Measurements from ENCODE around the gene RMP24.

The RMP24 gene

GRCh38 chr18:35938158-35938557, 34.3 kb upstream of the RMP24 start:
- TF ChIP-seq EZH2 (IDR thresholded peaks at IDR 0.05), result no peak
- no peak for TF ChIP-seq POLR2AphosphoS5 (IDR thresholded peaks at IDR 0.05; ENCODE audit: borderline replicate concordance, low read depth, low read length)
- TF ChIP-seq FOXP2 (optimal IDR thresholded peaks at IDR 0.05; ENCODE audit: control extremely low read depth, extremely low read length, insufficient read depth), result no peak
- H3K4me3 ChIP-seq, result no peak overlapping the region
- no peak for DNase-seq (ENCODE audit: low read depth, low spot score)
- H3K9ac ChIP-seq (ENCODE audit: insufficient read length), result no peak overlapping the region
- H3K27ac ChIP-seq, result no peak overlapping the region
- no peaks in the 10 kb centered on the region for H3K36me3 ChIP-seq (ENCODE audit: insufficient read depth, low read length)
- H3K9me3 ChIP-seq (ENCODE audit: low read depth, low read length), result no peaks in the 10 kb centered on the region

- Histone ChIP-seq H3K27ac (no peak overlapping the region), H3K36me3 (ENCODE audit: insufficient read depth, low read length) (no peaks in the 10 kb centered on the region), H3K9me3 (ENCODE audit: low read depth, low read length) (no peaks in the 10 kb centered on the region), H3K9ac (ENCODE audit: insufficient read length) (no peak overlapping the region), H3K4me3 (no peak overlapping the region)
- no peak for TF ChIP-seq FOXP2 (optimal IDR thresholded peaks at IDR 0.05; ENCODE audit: control extremely low read depth, extremely low read length, insufficient read depth)
- TF ChIP-seq POLR2AphosphoS5 (IDR thresholded peaks at IDR 0.05; ENCODE audit: borderline replicate concordance, low read depth, low read length), result no peak
- TF ChIP-seq EZH2 (IDR thresholded peaks at IDR 0.05), result no peak
- no peak for DNase-seq (ENCODE audit: low read depth, low spot score)
These were observed 33.9 kb upstream of the RMP24 start for GRCh38 chr18:35938562-35938961.

GRCh38 chr18:35939138-35939537, 33.3 kb upstream of the RMP24 start:
- Histone ChIP-seq H3K36me3 (ENCODE audit: insufficient read depth, low read length) (no peaks in the 10 kb centered on the region), H3K4me3 (no peak overlapping the region), H3K9ac (ENCODE audit: insufficient read length) (no peak overlapping the region), H3K9me3 (ENCODE audit: low read depth, low read length) (no peaks in the 10 kb centered on the region), H3K27ac (no peak overlapping the region)
- TF ChIP-seq POLR2AphosphoS5 (IDR thresholded peaks at IDR 0.05; ENCODE audit: borderline replicate concordance, low read depth, low read length), result no peak
- no peak for TF ChIP-seq EZH2 (IDR thresholded peaks at IDR 0.05)
- no peak for TF ChIP-seq FOXP2 (optimal IDR thresholded peaks at IDR 0.05; ENCODE audit: control extremely low read depth, extremely low read length, insufficient read depth)
- no peak for DNase-seq (ENCODE audit: low read depth, low spot score)

- H3K27ac ChIP-seq, result no peak overlapping the region
These were observed 31.2 kb upstream of the RMP24 start for GRCh38 chr18:35941299-35941698.

GRCh38 chr18:35942133-35942532, 30.3 kb upstream of the RMP24 start:
- Histone ChIP-seq H3K9ac (ENCODE audit: insufficient read length) (no peak overlapping the region), H3K27ac (no peak overlapping the region), H3K4me3 (no peak overlapping the region), H3K9me3 (ENCODE audit: low read depth, low read length) (no peaks in the 10 kb centered on the region), H3K36me3 (ENCODE audit: insufficient read depth, low read length) (no peaks in the 10 kb centered on the region)
- TF ChIP-seq FOXP2 (optimal IDR thresholded peaks at IDR 0.05; ENCODE audit: control extremely low read depth, extremely low read length, insufficient read depth), result no peak
- TF ChIP-seq POLR2AphosphoS5 (IDR thresholded peaks at IDR 0.05; ENCODE audit: borderline replicate concordance, low read depth, low read length), result no peak
- TF ChIP-seq EZH2 (IDR thresholded peaks at IDR 0.05), result no peak
- no peak for DNase-seq (ENCODE audit: low read depth, low spot score)

More at GRCh38 chr18:35941299-35941698, 31.2 kb upstream of the RMP24 start:
- DNase-seq (ENCODE audit: low read depth, low spot score), result no peak
- Histone ChIP-seq H3K4me3 (no peak overlapping the region), H3K9me3 (ENCODE audit: low read depth, low read length) (no peaks in the 10 kb centered on the region), H3K9ac (ENCODE audit: insufficient read length) (no peak overlapping the region), H3K36me3 (ENCODE audit: insufficient read depth, low read length) (no peaks in the 10 kb centered on the region)
- TF ChIP-seq EZH2 (IDR thresholded peaks at IDR 0.05), result no peak
- no peak for TF ChIP-seq POLR2AphosphoS5 (IDR thresholded peaks at IDR 0.05; ENCODE audit: borderline replicate concordance, low read depth, low read length)
- TF ChIP-seq FOXP2 (optimal IDR thresholded peaks at IDR 0.05; ENCODE audit: control extremely low read depth, extremely low read length, insufficient read depth), result no peak

GRCh38 chr18:35942661-35943060, 29.8 kb upstream of the RMP24 start:
- TF ChIP-seq EZH2 (IDR thresholded peaks at IDR 0.05), result no peak
- TF ChIP-seq POLR2AphosphoS5 (IDR thresholded peaks at IDR 0.05; ENCODE audit: borderline replicate concordance, low read depth, low read length), result no peak
- TF ChIP-seq FOXP2 (optimal IDR thresholded peaks at IDR 0.05; ENCODE audit: control extremely low read depth, extremely low read length, insufficient read depth), result no peak
- Histone ChIP-seq H3K9ac (ENCODE audit: insufficient read length) (no peak overlapping the region), H3K36me3 (ENCODE audit: insufficient read depth, low read length) (no peaks in the 10 kb centered on the region), H3K4me3 (no peak overlapping the region), H3K27ac (no peak overlapping the region), H3K9me3 (ENCODE audit: low read depth, low read length) (no peaks in the 10 kb centered on the region)
- DNase-seq (ENCODE audit: low read depth, low spot score), result no peak

GRCh38 chr18:35948080-35948479, 24.4 kb upstream of the RMP24 start:
- Histone ChIP-seq H3K27ac (no peak overlapping the region), H3K36me3 (ENCODE audit: insufficient read depth, low read length) (no peaks in the 10 kb centered on the region), H3K9ac (ENCODE audit: insufficient read length) (no peak overlapping the region), H3K9me3 (ENCODE audit: low read depth, low read length) (no peaks in the 10 kb centered on the region), H3K4me3 (no peak overlapping the region)
- no peak for DNase-seq (ENCODE audit: low read depth, low spot score)
- TF ChIP-seq POLR2AphosphoS5 (IDR thresholded peaks at IDR 0.05; ENCODE audit: borderline replicate concordance, low read depth, low read length), result no peak
- no peak for TF ChIP-seq FOXP2 (optimal IDR thresholded peaks at IDR 0.05; ENCODE audit: control extremely low read depth, extremely low read length, insufficient read depth)
- TF ChIP-seq EZH2 (IDR thresholded peaks at IDR 0.05), result no peak

- DNase-seq (ENCODE audit: low read depth, low spot score), result no peak
- Histone ChIP-seq H3K36me3 (ENCODE audit: insufficient read depth, low read length) (no peaks in the 10 kb centered on the region), H3K9me3 (ENCODE audit: low read depth, low read length) (no peaks in the 10 kb centered on the region), H3K9ac (ENCODE audit: insufficient read length) (no peak overlapping the region), H3K27ac (no peak overlapping the region), H3K4me3 (no peak overlapping the region)
- TF ChIP-seq POLR2AphosphoS5 (IDR thresholded peaks at IDR 0.05; ENCODE audit: borderline replicate concordance, low read depth, low read length) (no peak), EZH2 (IDR thresholded peaks at IDR 0.05) (no peak), FOXP2 (optimal IDR thresholded peaks at IDR 0.05; ENCODE audit: control extremely low read depth, extremely low read length, insufficient read depth) (no peak)
These were observed 23.4 kb upstream of the RMP24 start for GRCh38 chr18:35949090-35949489.

- Histone ChIP-seq H3K9me3 (ENCODE audit: low read depth, low read length) (no peaks in the 10 kb centered on the region), H3K9ac (ENCODE audit: insufficient read length) (no peak overlapping the region), H3K36me3 (ENCODE audit: insufficient read depth, low read length) (no peaks in the 10 kb centered on the region), H3K27ac (no peak overlapping the region), H3K4me3 (peak overlapping the region; percentile 73)
- TF ChIP-seq POLR2AphosphoS5 (IDR thresholded peaks at IDR 0.05; ENCODE audit: borderline replicate concordance, low read depth, low read length) (no peak), EZH2 (IDR thresholded peaks at IDR 0.05) (no peak), FOXP2 (optimal IDR thresholded peaks at IDR 0.05; ENCODE audit: control extremely low read depth, extremely low read length, insufficient read depth) (no peak)
- DNase-seq (ENCODE audit: low read depth, low spot score), result no peak
These were observed 22.4 kb upstream of the RMP24 start for GRCh38 chr18:35949903-35950627.
